NCI-H2107 treated with DMSO at 0.1 percent for 48 hours (cell line): ENCODE data around the gene SRCIN1.
"Not testable (repeated sequence)": the region's sequence is repeated elsewhere in the genome, so short reads cannot be mapped to it uniquely, and the experiment has no call there.

Source experiments
- DNase-seq: peaks from one replicate; lab custom pipeline; 2025; ENCODE audit not compliant: unreplicated experiment; lab: John Stamatoyannopoulos, UW

Gene SRCIN1, protein sequence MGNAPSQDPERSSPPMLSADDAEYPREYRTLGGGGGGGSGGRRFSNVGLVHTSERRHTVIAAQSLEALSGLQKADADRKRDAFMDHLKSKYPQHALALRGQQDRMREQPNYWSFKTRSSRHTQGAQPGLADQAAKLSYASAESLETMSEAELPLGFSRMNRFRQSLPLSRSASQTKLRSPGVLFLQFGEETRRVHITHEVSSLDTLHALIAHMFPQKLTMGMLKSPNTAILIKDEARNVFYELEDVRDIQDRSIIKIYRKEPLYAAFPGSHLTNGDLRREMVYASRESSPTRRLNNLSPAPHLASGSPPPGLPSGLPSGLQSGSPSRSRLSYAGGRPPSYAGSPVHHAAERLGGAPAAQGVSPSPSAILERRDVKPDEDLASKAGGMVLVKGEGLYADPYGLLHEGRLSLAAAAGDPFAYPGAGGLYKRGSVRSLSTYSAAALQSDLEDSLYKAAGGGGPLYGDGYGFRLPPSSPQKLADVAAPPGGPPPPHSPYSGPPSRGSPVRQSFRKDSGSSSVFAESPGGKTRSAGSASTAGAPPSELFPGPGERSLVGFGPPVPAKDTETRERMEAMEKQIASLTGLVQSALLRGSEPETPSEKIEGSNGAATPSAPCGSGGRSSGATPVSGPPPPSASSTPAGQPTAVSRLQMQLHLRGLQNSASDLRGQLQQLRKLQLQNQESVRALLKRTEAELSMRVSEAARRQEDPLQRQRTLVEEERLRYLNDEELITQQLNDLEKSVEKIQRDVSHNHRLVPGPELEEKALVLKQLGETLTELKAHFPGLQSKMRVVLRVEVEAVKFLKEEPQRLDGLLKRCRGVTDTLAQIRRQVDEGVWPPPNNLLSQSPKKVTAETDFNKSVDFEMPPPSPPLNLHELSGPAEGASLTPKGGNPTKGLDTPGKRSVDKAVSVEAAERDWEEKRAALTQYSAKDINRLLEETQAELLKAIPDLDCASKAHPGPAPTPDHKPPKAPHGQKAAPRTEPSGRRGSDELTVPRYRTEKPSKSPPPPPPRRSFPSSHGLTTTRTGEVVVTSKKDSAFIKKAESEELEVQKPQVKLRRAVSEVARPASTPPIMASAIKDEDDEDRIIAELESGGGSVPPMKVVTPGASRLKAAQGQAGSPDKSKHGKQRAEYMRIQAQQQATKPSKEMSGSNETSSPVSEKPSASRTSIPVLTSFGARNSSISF

DNA sequence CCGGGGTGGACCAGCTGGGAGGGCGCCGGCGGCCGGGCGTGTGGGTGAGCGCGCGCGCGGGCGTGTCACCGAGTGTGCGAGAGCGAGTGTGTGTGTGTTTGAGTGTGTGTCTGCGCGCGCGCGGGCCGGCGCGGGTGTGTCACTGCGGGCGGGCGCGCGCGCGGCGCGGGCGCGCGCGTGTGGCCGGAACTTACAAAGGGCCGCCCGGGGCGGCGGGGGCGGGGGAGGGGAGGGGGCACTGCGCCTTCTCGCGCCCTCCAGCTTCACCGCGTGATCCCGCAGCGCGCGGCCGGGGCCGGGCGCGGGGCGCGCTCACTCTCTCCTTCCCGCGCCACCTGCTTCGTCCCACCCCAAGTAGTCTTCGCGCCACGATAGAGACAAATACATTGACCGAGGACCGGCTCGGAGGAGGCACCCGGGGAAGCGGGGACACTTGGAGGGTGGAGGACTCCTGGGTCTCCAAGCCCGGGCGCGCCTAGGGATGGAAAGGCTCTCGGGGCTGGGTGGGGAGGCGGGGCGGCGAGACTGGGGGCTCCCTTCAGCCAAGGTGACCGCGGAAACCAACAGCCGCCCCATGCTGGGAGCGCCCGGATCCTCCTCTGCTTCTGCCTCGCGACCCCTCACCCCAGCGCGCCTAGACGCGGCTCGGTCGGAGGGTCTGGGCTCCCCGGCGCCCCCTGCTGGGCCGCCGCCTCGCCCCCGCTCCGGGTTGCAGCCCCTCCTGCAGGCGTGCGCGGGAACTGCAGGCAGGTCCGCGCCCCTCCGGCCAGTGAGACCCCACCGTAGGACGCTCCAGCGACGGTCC lies at the start of gene SRCIN1:
TSS of gene SRCIN1 (minus strand) at position 112 of the 805 bp plus-strand sequence. CDS start 247 bp downstream, outside the sequence.
- DNase-seq: no peak

GRCh38 chr17:38654411-38655398 lies 49.0 kb upstream of the SRCIN1 start:
- DNase-seq: no peak

DNA sequence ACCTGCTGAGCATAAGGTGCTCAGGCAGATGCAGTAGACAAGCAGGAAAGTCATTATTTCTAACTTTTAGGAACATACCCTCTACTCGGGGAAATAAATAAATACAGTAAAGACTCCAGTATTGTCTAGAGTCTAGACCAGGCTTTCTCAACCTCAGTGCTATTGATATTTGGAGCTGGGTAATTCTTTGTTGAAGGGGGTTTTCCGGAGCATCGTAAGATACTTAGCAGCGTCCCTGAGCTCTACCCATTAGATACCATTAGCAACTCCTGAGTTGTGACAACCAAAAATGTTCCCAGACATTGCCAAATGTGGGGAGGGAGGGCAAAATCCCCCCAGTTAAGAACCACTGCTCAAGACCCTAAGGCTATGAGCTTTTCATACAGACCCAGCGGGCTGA lies 47.9 kb upstream of the SRCIN1 start:
- DNase-seq: no peak

- no peak for DNase-seq
Observed at GRCh38 chr17:38653230-38653629, 47.5 kb upstream of the SRCIN1 start.

DNA sequence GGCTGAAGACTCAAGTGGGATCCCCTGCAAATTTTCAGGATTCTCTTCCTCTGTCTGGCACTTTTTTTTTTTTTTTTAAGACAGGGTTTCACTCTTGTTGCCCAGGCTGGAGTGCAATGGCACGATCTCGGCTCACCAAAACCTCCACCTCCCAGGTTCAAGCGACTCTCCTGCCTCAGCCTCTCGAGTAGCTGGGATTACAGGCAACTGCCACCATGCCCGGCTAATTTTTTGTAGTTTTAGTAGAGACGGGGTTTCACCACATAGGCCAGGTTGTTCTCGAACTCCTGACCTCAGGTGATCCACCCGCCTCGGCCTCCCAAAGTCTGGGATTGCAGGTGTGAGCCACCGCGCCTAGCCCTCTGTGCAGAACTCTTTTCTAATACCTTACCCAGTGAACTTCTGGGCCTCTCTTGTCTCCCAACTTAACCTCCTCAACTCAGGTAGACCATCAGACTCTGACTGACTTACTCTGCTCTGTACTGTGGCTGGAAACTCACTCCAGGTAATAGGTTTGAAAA lies 45.0 kb upstream of the SRCIN1 start:
- DNase-seq: not testable (repeated sequence)

DNA sequence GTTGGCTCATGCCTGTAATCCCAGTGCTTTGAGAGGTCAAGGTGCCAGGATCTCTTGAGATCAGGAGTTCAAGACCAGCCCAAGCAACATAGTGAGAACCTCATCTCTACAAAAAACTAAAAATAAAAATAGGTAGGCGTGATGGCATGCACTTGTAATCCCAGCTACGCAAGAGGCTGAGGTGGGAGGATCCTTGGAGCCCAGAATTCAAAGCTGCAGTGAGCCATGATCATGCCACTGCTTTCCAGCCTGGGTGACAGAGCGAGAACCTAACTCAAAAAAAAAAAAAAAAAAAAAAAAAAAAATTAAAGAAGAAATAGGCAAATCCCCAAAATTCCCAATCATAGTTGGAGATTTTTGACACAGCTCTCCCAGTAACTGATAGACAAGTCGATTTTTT lies 32.2 kb upstream of the SRCIN1 start:
- DNase-seq: no peak

DNA sequence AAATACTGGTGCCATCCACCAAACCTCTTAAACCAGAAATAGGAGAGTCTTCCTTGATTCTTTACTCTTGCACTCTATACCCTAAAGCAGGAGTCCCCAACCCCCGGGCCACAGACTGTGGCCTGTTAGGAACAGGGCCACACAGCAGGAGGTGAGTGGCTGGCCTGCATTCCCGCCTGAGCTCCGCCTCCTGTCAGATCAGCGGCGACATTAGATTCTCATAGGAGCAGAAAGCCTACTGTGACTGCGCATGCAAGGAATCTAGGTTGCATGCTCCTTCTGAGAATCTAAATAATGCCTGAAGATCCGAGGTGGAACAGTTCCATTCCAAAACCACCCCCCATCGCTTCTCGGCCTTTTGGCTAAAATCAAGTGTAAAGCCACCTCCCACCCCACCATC lies 30.3 kb upstream of the SRCIN1 start:
- no peak for DNase-seq

- no peak for DNase-seq
Observed at GRCh38 chr17:38632334-38632733, 26.6 kb upstream of the SRCIN1 start.

GRCh38 chr17:38628441-38628840 lies 22.7 kb upstream of the SRCIN1 start:
- no peak for DNase-seq

- no peak for DNase-seq
Observed at GRCh38 chr17:38627957-38628356, 22.2 kb upstream of the SRCIN1 start.

DNA sequence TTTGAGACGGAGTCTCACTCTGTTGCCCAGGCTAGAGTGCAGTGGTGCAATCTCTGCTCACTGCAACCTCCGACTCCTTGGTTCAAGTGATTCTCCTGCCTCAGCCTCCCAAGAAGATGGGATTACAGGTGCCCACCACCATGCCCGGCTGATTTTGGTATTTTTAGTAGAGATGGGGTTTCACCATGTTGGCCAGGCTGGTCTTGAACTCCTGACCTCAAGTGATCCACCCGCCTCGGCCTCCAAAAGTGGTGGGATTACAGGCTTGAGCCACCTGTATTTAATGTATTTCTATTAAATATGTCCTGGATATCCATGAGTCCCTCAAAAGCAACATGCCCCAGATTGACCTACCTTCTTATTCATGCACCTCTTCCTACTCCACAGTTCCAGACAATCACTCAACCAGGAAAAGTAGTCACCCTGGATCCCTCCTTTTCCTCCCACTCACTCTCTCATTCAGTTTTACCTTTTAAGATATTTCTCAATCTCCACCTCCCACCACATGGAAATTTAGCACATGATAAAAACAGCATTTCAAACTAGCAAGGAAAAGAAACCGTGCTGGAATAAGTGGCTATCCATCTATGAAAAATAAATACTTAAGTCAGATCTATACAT lies 21.0 kb upstream of the SRCIN1 start:
- DNase-seq: not testable (repeated sequence)

GRCh38 chr17:38625482-38625881 lies 19.7 kb upstream of the SRCIN1 start:
- DNase-seq: no peak

DNA sequence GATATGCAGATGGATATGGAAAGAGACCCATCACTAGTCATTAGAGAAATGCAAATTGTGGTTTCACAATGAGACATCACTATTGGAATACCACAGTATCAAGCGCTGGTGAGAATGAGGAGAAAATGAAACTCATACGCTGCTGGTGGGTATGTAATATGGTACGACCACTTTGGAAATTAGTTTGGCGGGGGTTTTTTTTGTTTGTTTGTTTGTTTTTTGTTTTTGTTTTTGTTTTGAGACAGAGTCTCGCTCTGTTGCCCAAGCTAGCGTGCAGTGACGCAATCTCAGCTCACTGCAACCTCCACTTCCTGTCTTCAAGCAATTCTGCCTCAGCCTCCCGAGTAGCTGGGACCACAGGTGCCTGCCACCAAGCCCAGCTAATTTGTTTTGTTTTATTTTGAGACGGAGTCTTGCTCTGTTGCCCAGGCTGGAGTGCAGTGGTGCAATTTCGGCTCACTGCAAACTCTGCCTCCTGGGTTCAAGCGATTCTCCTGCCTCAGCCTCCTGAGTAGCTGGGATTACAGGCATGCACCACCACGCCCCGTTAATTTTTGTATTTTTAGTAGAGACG lies 19.1 kb upstream of the SRCIN1 start:
- DNase-seq: not testable (repeated sequence)

DNA sequence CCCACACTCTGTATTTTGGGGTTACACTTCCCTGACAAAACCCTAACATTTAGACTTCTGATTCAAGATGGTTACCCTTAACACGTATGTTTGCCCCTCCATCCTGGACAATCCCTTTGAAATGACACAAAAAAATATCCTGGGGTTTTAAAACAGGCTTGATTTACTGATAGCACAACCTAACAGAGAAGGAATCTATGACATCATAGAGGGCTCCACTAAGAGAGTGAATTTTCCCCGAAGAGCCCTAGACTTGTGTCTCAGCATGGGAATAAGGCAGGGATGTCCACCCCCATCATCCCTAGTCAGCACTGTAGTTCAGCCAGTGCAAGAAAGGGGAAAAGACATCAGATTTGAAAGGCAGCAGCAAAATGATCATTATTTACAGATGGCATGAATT lies 15.8 kb upstream of the SRCIN1 start:
- no peak for DNase-seq

DNA sequence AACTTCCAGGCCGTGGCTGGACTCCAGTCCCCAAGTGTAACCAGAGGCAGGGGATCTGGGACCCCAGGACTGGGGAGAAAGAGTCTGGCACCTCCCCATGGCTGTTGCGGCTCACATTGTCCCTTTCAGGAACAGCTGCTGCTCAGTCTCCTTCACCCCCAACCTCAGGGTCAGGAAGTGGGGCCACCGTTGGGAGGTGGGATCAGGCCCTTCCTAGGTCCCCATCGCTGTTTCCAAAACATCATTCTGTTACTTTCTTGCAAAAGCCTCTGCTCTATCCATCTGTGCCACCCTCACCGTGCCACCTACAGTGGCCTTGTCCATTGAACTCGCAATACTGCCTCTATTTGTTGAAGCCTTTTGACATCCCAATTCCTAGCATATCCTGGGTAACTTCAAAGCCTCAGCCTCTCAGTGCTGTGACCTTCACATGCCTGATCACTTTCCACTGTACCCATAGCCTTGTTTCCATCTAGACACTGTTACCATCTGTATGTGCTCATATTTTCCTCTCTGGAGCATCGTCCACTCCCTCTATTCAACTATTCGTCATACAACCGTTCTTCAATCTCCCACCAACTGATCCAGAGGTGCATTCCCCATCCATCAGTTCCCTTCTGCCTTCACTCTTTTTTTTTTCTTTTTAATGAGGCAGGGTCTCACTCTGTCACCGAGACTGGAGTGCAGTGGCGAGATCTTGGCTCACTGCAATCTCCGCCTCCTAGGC lies 15.0 kb upstream of the SRCIN1 start:
- no peak for DNase-seq

DNA sequence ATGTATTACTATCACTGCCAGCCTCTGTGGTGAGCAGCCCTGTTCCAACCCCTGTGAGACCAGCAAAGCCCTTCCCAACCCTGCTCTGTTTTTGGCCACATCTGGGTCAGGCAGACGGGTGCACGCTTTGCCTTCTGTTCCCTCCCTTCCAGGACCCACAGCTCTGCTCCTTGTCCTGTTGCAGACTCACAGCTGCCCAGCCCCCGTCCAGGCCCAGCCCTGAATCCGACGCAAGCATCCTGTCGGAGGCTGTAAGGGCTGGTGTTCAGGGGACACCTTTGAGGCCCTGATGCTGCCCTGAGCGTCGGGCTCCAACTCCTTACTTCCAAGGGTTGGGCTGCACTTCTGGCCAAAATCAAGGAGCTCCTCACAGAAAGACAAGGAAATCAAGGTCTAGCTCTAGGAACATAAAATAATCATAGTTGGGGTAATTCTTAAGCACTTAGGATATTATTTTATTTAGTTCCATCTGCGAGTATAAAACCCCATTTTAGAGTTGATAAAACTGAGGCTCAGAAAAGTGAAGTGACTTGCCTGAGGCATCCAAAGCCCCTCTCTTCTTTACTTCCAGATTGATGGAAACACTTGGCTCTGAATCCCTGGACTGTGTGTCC lies 14.3 kb upstream of the SRCIN1 start:
- DNase-seq: no peak

- no peak for DNase-seq
Observed at GRCh38 chr17:38619451-38619795, 13.7 kb upstream of the SRCIN1 start.
